ENCODE measurements around the gene EIF4EBP2.

EIF4EBP2 gene, protein sequence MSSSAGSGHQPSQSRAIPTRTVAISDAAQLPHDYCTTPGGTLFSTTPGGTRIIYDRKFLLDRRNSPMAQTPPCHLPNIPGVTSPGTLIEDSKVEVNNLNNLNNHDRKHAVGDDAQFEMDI

DNA sequence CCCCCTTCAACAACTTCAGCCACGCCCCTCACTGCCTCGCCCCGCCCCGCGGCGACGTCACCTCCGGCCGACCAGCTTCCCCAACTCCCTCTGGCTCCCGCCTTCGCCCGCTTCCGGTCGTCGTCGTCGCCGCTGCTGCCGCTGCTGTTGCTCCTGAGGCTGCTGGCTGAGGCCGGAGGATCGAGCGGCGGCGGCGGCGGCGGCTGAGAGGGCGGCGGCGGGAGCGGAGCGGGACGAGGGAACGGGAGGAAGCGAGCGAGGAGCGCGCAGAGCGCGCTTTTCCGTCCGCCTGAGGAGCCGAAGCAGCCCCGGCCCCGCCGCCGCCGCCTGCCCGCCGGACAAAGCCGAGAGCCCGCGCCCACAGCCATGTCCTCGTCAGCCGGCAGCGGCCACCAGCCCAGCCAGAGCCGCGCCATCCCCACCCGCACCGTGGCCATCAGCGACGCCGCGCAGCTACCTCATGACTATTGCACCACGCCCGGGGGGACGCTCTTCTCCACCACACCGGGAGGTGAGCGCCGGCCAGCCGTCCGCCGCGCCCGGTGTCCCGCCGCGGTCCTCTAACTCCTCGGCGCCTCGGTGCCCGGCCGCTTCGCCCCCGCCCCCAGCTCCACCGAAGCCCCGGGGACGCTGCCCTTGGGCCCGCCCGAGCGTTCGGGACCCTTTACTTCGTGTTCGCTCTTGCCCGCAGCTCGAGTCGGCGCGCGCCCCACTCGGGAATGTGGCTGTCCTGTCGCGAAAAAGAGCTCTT is at the start of gene EIF4EBP2:
Gene EIF4EBP2 (plus strand): TSS at position 110 of the 751 bp plus-strand sequence. CDS start 257 bp downstream, at position 367.
- Histone ChIP-seq H3K36me3 (ENCODE audit: control insufficient read depth, insufficient read depth, low read length) (no peaks in the 10 kb centered on the region), H3K4me3 (ENCODE audit: low read depth, low read length) (peak within 1 kb of the TSS; percentile 87), H3K9me3 (ENCODE audit: control insufficient read depth, insufficient read depth, low read length) (no peaks in the 10 kb centered on the region), H3K9ac (ENCODE audit: low read depth, low read length) (peak within 1 kb of the TSS; percentile 70), H3K4me1 (ENCODE audit: control insufficient read depth, insufficient read depth, low read length) (peaks cover 4% of the 10 kb centered on the region), H3K27me3 (ENCODE audit: control insufficient read depth, insufficient read depth, low read length) (no peaks in the 10 kb centered on the region)

GRCh38 chr10:70354556-70354955 is 49.4 kb upstream of the EIF4EBP2 start:
- H3K4me3 ChIP-seq (ENCODE audit: low read depth, low read length), result no peak overlapping the region
- no peaks in the 10 kb centered on the region for H3K27me3 ChIP-seq (ENCODE audit: control insufficient read depth, insufficient read depth, low read length)
- no peaks in the 10 kb centered on the region for H3K4me1 ChIP-seq (ENCODE audit: control insufficient read depth, insufficient read depth, low read length)
- H3K36me3 ChIP-seq (ENCODE audit: control insufficient read depth, insufficient read depth, low read length), result no peaks in the 10 kb centered on the region
- H3K9me3 ChIP-seq (ENCODE audit: control insufficient read depth, insufficient read depth, low read length), result no peaks in the 10 kb centered on the region
- H3K9ac ChIP-seq (ENCODE audit: low read depth, low read length), result no peak overlapping the region

DNA sequence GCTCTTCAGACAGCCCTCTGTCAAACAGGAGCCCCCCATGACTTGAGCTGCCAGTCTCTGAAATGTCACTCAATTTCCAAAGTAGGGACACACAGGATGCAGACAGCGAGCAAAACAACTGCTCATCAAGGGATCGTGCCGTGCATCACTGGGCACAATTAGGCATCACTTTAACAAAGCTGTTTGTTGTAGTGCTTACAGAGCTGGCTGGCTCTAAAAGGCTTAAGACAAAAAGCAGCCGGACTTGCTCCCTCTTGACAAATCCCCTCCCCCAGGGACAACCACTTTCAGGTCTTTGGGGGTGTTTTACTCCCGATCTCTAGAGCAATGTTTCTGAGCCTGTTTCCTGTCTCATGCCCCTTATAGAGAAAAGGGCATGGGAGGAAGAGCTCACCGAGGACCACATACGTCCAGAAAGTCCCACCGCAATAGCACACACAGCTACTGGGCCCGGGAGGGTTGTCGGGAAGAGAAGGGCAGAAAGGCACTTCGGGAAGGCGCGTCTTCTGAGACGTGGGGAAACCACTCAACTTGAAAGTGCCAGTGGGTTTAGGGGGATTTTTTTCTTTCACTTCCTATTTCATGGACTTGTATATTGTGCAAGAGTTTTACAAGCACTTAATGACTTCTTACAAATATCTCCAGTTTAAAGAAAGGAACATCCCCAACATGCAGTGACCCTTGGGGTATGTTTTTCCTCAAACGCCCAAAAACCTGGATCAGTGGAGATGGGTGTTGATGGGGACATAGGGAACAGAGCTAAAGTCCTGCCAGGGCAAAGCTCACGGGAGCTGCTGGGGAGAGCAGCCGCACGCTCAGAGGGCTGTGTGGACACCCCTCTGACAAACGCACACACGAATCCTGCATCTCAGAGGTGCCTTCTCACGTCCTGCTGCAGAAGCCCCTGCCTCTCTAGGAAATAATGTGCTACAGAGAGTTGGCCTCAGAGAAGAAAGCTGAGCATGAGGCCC is 48.6 kb upstream of the EIF4EBP2 start:
- Histone ChIP-seq H3K4me3 (ENCODE audit: low read depth, low read length) (no peak overlapping the region), H3K36me3 (ENCODE audit: control insufficient read depth, insufficient read depth, low read length) (no peaks in the 10 kb centered on the region), H3K9ac (ENCODE audit: low read depth, low read length) (no peak overlapping the region), H3K4me1 (ENCODE audit: control insufficient read depth, insufficient read depth, low read length) (no peaks in the 10 kb centered on the region), H3K27me3 (ENCODE audit: control insufficient read depth, insufficient read depth, low read length) (no peaks in the 10 kb centered on the region), H3K9me3 (ENCODE audit: control insufficient read depth, insufficient read depth, low read length) (no peaks in the 10 kb centered on the region)

- no peak overlapping the region for H3K9ac ChIP-seq (ENCODE audit: low read depth, low read length)
- no peaks in the 10 kb centered on the region for H3K36me3 ChIP-seq (ENCODE audit: control insufficient read depth, insufficient read depth, low read length)
- no peak overlapping the region for H3K4me3 ChIP-seq (ENCODE audit: low read depth, low read length)
- no peaks in the 10 kb centered on the region for H3K27me3 ChIP-seq (ENCODE audit: control insufficient read depth, insufficient read depth, low read length)
- no peaks in the 10 kb centered on the region for H3K9me3 ChIP-seq (ENCODE audit: control insufficient read depth, insufficient read depth, low read length)
- H3K4me1 ChIP-seq (ENCODE audit: control insufficient read depth, insufficient read depth, low read length), result no peaks in the 10 kb centered on the region
These were observed 46.4 kb upstream of the EIF4EBP2 start for GRCh38 chr10:70357565-70357964.

GRCh38 chr10:70358446-70358845 is 45.5 kb upstream of the EIF4EBP2 start:
- Histone ChIP-seq H3K36me3 (ENCODE audit: control insufficient read depth, insufficient read depth, low read length) (no peaks in the 10 kb centered on the region), H3K4me1 (ENCODE audit: control insufficient read depth, insufficient read depth, low read length) (no peaks in the 10 kb centered on the region), H3K27me3 (ENCODE audit: control insufficient read depth, insufficient read depth, low read length) (no peaks in the 10 kb centered on the region), H3K9ac (ENCODE audit: low read depth, low read length) (no peak overlapping the region), H3K9me3 (ENCODE audit: control insufficient read depth, insufficient read depth, low read length) (no peaks in the 10 kb centered on the region), H3K4me3 (ENCODE audit: low read depth, low read length) (no peak overlapping the region)

DNA sequence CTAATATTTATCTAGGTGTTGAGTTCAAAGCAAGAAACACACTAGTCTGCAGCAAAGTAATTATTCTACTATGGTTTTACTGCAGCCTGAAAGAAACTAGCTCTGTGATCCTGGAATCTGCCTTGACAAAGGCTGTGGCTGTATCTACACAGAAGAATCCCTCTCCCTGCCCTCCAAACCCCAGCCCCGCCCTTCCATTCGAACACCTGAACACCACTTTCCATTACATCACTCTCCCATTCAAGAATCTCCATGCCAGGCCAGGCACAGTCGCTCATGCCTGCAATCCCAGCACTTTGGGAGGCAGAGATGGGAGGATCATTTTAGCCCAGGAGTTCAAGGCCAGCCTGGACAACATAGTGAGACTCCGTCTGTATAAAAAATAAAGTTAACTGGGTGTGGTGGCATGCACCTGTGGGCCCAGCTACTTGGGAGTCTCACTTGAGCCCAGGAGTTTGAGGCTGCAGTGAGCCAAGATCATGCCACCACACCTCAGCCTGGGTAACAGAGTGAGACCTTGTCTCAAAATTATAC is 44.9 kb upstream of the EIF4EBP2 start:
- H3K9ac ChIP-seq (ENCODE audit: low read depth, low read length), result no peak overlapping the region
- H3K4me1 ChIP-seq (ENCODE audit: control insufficient read depth, insufficient read depth, low read length), result no peaks in the 10 kb centered on the region
- H3K27me3 ChIP-seq (ENCODE audit: control insufficient read depth, insufficient read depth, low read length), result no peaks in the 10 kb centered on the region
- H3K36me3 ChIP-seq (ENCODE audit: control insufficient read depth, insufficient read depth, low read length), result no peaks in the 10 kb centered on the region
- no peaks in the 10 kb centered on the region for H3K9me3 ChIP-seq (ENCODE audit: control insufficient read depth, insufficient read depth, low read length)
- no peak overlapping the region for H3K4me3 ChIP-seq (ENCODE audit: low read depth, low read length)

- Histone ChIP-seq H3K36me3 (ENCODE audit: control insufficient read depth, insufficient read depth, low read length) (no peaks in the 10 kb centered on the region), H3K4me1 (ENCODE audit: control insufficient read depth, insufficient read depth, low read length) (peaks cover 3% of the 10 kb centered on the region), H3K27me3 (ENCODE audit: control insufficient read depth, insufficient read depth, low read length) (no peaks in the 10 kb centered on the region), H3K9ac (ENCODE audit: low read depth, low read length) (no peak overlapping the region), H3K4me3 (ENCODE audit: low read depth, low read length) (no peak overlapping the region), H3K9me3 (ENCODE audit: control insufficient read depth, insufficient read depth, low read length) (no peaks in the 10 kb centered on the region)
These were observed 43.7 kb upstream of the EIF4EBP2 start for GRCh38 chr10:70360215-70360614.

- Histone ChIP-seq H3K4me1 (ENCODE audit: control insufficient read depth, insufficient read depth, low read length) (peaks cover 3% of the 10 kb centered on the region), H3K9ac (ENCODE audit: low read depth, low read length) (no peak overlapping the region), H3K4me3 (ENCODE audit: low read depth, low read length) (no peak overlapping the region), H3K27me3 (ENCODE audit: control insufficient read depth, insufficient read depth, low read length) (no peaks in the 10 kb centered on the region), H3K9me3 (ENCODE audit: control insufficient read depth, insufficient read depth, low read length) (no peaks in the 10 kb centered on the region), H3K36me3 (ENCODE audit: control insufficient read depth, insufficient read depth, low read length) (no peaks in the 10 kb centered on the region)
These were observed 41.6 kb upstream of the EIF4EBP2 start for GRCh38 chr10:70362328-70362727.

DNA sequence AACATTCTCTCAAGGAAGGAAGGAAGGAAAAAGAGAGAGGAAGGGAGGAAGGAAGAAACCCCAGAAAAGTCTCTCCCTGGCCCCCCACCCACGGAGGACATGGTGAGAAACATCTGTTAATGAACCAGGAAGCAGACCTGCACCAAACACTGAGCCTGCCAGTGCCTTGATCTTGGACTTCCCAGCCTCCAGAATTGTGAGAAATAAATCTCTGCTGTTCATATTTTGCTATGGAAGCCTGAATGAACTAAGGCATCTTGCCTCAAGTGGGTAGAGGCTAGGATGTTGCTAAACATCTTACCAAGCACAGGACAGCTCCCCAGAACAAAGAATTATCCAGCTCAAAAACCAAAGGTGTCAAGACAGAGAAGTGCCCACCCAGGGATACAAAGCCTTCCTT is 40.7 kb upstream of the EIF4EBP2 start:
- Histone ChIP-seq H3K9me3 (ENCODE audit: control insufficient read depth, insufficient read depth, low read length) (no peaks in the 10 kb centered on the region), H3K4me1 (ENCODE audit: control insufficient read depth, insufficient read depth, low read length) (peaks cover 3% of the 10 kb centered on the region), H3K9ac (ENCODE audit: low read depth, low read length) (no peak overlapping the region), H3K27me3 (ENCODE audit: control insufficient read depth, insufficient read depth, low read length) (no peaks in the 10 kb centered on the region), H3K4me3 (ENCODE audit: low read depth, low read length) (no peak overlapping the region), H3K36me3 (ENCODE audit: control insufficient read depth, insufficient read depth, low read length) (no peaks in the 10 kb centered on the region)

DNA sequence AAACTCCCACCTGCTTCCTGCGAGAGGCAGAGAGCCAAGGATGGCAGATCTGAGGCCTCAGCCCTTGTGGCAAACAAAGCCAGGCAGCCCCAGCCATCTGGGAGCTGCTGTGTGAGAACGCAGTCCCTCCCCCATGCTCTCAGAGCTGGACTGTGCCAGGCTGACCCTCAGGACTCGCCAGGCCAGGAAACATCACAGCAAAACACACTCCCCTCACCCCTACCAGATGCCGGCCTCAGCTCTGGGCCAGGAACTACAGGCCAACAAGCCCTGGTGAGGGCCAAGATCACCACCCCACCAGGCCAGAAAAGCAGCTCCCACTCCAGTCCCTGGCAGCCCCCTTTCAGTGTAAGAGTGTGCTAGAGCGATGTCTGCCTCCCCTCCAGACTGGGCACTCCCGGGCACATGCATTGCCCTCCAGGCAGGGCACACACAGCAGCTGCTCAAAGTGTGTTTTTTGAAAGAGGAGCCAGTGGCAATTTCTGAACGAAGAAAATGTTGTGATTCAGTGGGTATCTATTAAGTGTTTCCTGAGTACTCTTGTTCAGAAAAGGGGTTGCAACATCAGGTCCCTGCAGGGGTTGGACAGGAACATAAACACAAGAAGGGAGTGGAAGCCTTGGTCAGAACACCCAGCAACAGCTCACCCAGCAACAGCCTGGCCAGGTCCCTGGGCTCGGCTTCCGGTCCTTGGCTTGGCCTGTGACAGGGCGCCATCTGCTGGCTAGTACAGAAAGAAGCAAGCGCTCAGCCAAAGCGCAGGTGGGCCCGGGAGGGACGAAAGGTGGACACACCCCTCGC is 39.8 kb upstream of the EIF4EBP2 start:
- Histone ChIP-seq H3K4me3 (ENCODE audit: low read depth, low read length) (no peak overlapping the region), H3K4me1 (ENCODE audit: control insufficient read depth, insufficient read depth, low read length) (peaks cover 5% of the 10 kb centered on the region), H3K9me3 (ENCODE audit: control insufficient read depth, insufficient read depth, low read length) (no peaks in the 10 kb centered on the region), H3K27me3 (ENCODE audit: control insufficient read depth, insufficient read depth, low read length) (no peaks in the 10 kb centered on the region), H3K36me3 (ENCODE audit: control insufficient read depth, insufficient read depth, low read length) (no peaks in the 10 kb centered on the region), H3K9ac (ENCODE audit: low read depth, low read length) (peak overlapping the region; percentile 4)

GRCh38 chr10:70364772-70365091 is 39.2 kb upstream of the EIF4EBP2 start:
- H3K9ac ChIP-seq (ENCODE audit: low read depth, low read length), result no peak overlapping the region
- H3K36me3 ChIP-seq (ENCODE audit: control insufficient read depth, insufficient read depth, low read length), result no peaks in the 10 kb centered on the region
- H3K9me3 ChIP-seq (ENCODE audit: control insufficient read depth, insufficient read depth, low read length), result no peaks in the 10 kb centered on the region
- H3K4me1 ChIP-seq (ENCODE audit: control insufficient read depth, insufficient read depth, low read length), result peaks cover 11% of the 10 kb centered on the region
- no peaks in the 10 kb centered on the region for H3K27me3 ChIP-seq (ENCODE audit: control insufficient read depth, insufficient read depth, low read length)
- no peak overlapping the region for H3K4me3 ChIP-seq (ENCODE audit: low read depth, low read length)

Measured in iPS-15b (cell line).